ENCODE results near the gene AFAP1. TPM values are rescaled to one million over a fixed set of nuclear protein-coding genes. Genes with fewer than 3 reads are reported as not detected.
A peak's percentile ranks its signal among the peaks of the same experiment; 100 is the strongest.

AFAP1 gene
- total RNA-seq, 1 donor from 2014 or later = 6.7 TPM

DNA sequence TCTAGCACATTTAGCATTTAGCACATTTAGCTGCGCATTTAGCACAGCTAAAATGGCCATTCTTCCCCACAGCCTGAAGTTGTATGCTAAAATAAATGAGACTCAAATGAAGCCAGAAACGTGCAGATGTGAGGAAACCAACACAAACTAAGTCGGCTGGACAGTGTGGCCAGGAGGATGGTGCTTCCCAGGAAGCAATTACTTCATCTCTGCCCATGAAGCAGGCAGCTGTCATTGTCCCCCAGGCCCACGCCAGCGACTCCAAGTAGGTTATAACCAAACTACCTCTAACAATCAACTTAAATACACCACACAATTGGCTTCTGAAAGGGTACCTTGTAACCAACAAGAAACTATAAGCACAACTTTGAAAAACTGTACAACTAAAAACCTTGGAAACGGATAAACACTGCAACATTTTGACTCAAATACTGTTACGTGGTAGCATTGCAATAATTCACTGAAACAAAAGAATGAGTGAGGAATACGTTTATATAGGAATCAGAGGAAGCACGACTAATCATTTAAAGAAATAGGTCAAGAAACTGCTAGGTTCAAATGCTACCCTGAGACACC lies 39.2 kb downstream of the AFAP1 start:
- peaks cover 43% of the 10 kb centered on the region for H3K4me1 ChIP-seq
- peaks cover 20% of the 10 kb centered on the region for H4K20me1 ChIP-seq (ENCODE audit: low read depth)
- H3K27ac ChIP-seq = no peak overlapping the region
- no peak overlapping the region for H3K4me3 ChIP-seq
- TF ChIP-seq EZH2 (IDR thresholded peaks at IDR 0.05) (no peak), EZH2phosphoT487 (IDR thresholded peaks at IDR 0.05) (no peak)
- TF ChIP-seq, protein P1, sequence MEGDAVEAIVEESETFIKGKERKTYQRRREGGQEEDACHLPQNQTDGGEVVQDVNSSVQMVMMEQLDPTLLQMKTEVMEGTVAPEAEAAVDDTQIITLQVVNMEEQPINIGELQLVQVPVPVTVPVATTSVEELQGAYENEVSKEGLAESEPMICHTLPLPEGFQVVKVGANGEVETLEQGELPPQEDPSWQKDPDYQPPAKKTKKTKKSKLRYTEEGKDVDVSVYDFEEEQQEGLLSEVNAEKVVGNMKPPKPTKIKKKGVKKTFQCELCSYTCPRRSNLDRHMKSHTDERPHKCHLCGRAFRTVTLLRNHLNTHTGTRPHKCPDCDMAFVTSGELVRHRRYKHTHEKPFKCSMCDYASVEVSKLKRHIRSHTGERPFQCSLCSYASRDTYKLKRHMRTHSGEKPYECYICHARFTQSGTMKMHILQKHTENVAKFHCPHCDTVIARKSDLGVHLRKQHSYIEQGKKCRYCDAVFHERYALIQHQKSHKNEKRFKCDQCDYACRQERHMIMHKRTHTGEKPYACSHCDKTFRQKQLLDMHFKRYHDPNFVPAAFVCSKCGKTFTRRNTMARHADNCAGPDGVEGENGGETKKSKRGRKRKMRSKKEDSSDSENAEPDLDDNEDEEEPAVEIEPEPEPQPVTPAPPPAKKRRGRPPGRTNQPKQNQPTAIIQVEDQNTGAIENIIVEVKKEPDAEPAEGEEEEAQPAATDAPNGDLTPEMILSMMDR (IDR thresholded peaks at IDR 0.05) = no peak
- peaks cover under 1% of the 10 kb centered on the region for H3K36me3 Mint-ChIP-seq
- peak overlapping the region; percentile 58 for H3K27ac Mint-ChIP-seq
- no peaks in the 10 kb centered on the region for H3F3A ChIP-seq (ENCODE audit: low read depth)
- no peaks in the 10 kb centered on the region for H3K9me3 Mint-ChIP-seq
- H3K36me3 ChIP-seq = no peaks in the 10 kb centered on the region
- H3K9me3 ChIP-seq (ENCODE audit: low read depth) = no peaks in the 10 kb centered on the region
- peak overlapping the region; percentile 33 for H3K4me3 Mint-ChIP-seq
- no peak overlapping the region for H2AFZ ChIP-seq (replicated peaks)
- DNase-seq (ENCODE audit: low spot score) = no peak
- H3K79me2 ChIP-seq (ENCODE audit: low read depth) = peaks cover 1% of the 10 kb centered on the region
- peaks cover 2% of the 10 kb centered on the region for H3K27me3 Mint-ChIP-seq (ENCODE audit: insufficient read depth, low read depth)
- H3K9ac ChIP-seq = no peak overlapping the region
- H3K27me3 ChIP-seq = no peaks in the 10 kb centered on the region
- H3K4me2 ChIP-seq = no peak overlapping the region
- H3K4me1 Mint-ChIP-seq = peaks cover 59% of the 10 kb centered on the region

DNA sequence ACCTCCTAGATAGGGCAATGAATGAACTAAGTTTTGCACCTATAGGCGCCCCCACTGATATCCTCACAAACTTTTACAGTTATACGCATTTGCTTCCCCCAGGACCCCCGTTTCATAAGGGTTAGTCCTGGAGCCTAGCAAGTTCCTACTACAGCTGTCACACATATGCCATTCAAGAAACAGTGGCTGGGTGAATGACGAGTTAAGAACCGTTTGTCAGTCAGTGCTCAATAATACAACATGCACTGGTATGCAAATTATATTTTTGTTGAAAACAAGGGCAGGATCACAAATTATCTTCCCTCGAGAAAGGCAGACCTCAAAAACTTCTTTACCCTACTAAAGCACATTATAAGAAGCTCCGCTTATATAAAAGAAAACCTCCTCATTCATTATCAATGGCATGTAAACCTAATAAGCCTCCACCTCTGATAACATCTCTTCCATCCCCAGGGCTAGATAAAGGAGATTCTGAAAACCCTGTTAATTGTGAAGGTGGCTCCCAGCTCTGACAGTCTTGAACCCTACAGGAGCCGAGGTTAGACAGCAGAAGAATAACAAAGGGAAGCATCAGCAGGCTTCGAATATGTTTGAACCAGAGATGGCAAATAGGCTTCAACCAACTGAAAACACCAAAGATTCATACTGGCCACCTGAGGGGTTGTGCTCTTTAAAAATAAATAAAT lies 40.3 kb downstream of the AFAP1 start:
- Histone ChIP-seq H3K4me1 (peaks cover 43% of the 10 kb centered on the region), H3K27me3 (no peaks in the 10 kb centered on the region), H3K4me3 (no peak overlapping the region), H3K9me3 (ENCODE audit: low read depth) (no peaks in the 10 kb centered on the region), H2AFZ (replicated peaks) (no peak overlapping the region), H3K27ac (no peak overlapping the region), H3F3A (ENCODE audit: low read depth) (no peaks in the 10 kb centered on the region), H3K36me3 (no peaks in the 10 kb centered on the region), H3K79me2 (ENCODE audit: low read depth) (no peaks in the 10 kb centered on the region), H4K20me1 (ENCODE audit: low read depth) (peaks cover 20% of the 10 kb centered on the region), H3K9ac (no peak overlapping the region), H3K4me2 (no peak overlapping the region)
- TF ChIP-seq, protein P1 (IDR thresholded peaks at IDR 0.05) = no peak
- TF ChIP-seq EZH2 (IDR thresholded peaks at IDR 0.05) = no peak
- H3K4me3 Mint-ChIP-seq = no peak overlapping the region
- no peak for DNase-seq (ENCODE audit: low spot score)
- H3K27ac Mint-ChIP-seq = no peak overlapping the region
- no peaks in the 10 kb centered on the region for H3K9me3 Mint-ChIP-seq
- H3K4me1 Mint-ChIP-seq = peaks cover 50% of the 10 kb centered on the region
- peaks cover 4% of the 10 kb centered on the region for H3K27me3 Mint-ChIP-seq (ENCODE audit: insufficient read depth, low read depth)
- peaks cover 2% of the 10 kb centered on the region for H3K36me3 Mint-ChIP-seq

DNA sequence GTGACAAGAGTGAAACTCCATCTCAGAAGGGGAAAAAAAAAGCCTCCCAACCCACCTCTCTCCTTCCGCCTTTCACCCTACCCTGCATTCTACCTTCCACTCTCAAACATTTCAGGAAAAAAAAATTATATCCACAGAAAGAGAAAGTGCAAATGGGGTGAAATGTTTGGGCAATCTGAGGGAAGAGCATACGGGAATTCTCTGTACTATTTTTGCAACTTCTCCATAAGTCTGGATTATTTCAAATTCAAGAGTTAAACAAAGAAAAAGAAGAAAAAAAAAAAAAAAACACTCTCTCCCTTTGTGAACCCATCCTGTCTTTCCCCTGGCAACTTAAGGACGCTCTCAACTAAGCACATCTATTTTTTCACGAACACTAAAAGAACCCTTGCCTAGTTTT lies 41.3 kb downstream of the AFAP1 start:
- Histone ChIP-seq H3K79me2 (ENCODE audit: low read depth) (no peaks in the 10 kb centered on the region), H3K9ac (no peak overlapping the region), H4K20me1 (ENCODE audit: low read depth) (peaks cover 20% of the 10 kb centered on the region), H3K27ac (no peak overlapping the region), H3K9me3 (ENCODE audit: low read depth) (no peaks in the 10 kb centered on the region), H3K4me3 (no peak overlapping the region), H3K36me3 (no peaks in the 10 kb centered on the region), H3K27me3 (no peaks in the 10 kb centered on the region), H3K4me1 (peaks cover 36% of the 10 kb centered on the region), H2AFZ (replicated peaks) (no peak overlapping the region), H3K4me2 (no peak overlapping the region), H3F3A (ENCODE audit: low read depth) (no peaks in the 10 kb centered on the region)
- Mint-ChIP-seq H3K4me1 (peaks cover 43% of the 10 kb centered on the region), H3K27me3 (ENCODE audit: insufficient read depth, low read depth) (peaks cover 4% of the 10 kb centered on the region), H3K9me3 (no peaks in the 10 kb centered on the region), H3K27ac (no peak overlapping the region), H3K36me3 (peaks cover 2% of the 10 kb centered on the region), H3K4me3 (no peak overlapping the region)
- TF ChIP-seq EZH2 (IDR thresholded peaks at IDR 0.05) = no peak
- no peak for DNase-seq (ENCODE audit: low spot score)

DNA sequence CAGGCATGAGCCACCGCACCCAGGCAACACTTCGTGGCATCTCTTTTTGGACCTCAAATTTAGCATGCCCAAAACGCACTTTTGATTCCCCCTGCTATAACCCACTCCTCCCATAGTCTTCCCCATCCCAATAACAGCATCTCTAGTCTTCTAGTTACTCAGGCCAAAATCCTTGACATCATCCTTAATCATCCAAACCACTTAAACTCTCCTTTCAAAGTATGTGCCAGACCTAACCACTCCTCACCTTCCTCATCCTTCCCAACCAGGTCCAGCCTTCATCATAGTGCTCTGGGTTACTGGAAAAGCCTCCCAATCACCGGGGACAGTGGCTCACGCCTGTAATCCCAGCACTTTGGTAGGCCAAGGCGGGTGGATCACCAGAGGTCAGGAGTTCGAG lies 41.9 kb downstream of the AFAP1 start:
- Histone ChIP-seq H3K4me2 (no peak overlapping the region), H3K9me3 (ENCODE audit: low read depth) (no peaks in the 10 kb centered on the region), H3K79me2 (ENCODE audit: low read depth) (no peaks in the 10 kb centered on the region), H3K9ac (no peak overlapping the region), H3K4me3 (no peak overlapping the region), H3K4me1 (peaks cover 36% of the 10 kb centered on the region), H2AFZ (replicated peaks) (no peak overlapping the region), H3K27me3 (no peaks in the 10 kb centered on the region), H3K27ac (no peak overlapping the region), H3K36me3 (no peaks in the 10 kb centered on the region), H3F3A (ENCODE audit: low read depth) (no peaks in the 10 kb centered on the region), H4K20me1 (ENCODE audit: low read depth) (peaks cover 20% of the 10 kb centered on the region)
- Mint-ChIP-seq H3K36me3 (peaks cover 2% of the 10 kb centered on the region), H3K27me3 (ENCODE audit: insufficient read depth, low read depth) (peaks cover 6% of the 10 kb centered on the region), H3K4me1 (peaks cover 38% of the 10 kb centered on the region), H3K9me3 (no peaks in the 10 kb centered on the region), H3K27ac (peak overlapping the region; percentile 17), H3K4me3 (no peak overlapping the region)
- no peak for DNase-seq (ENCODE audit: low spot score)
- TF ChIP-seq EZH2phosphoT487 (IDR thresholded peaks at IDR 0.05) (no peak), EZH2 (IDR thresholded peaks at IDR 0.05) (no peak)
- TF ChIP-seq, protein P1 (IDR thresholded peaks at IDR 0.05) = no peak

All from neural progenitor cell (in vitro differentiated cells).